Measurements from ENCODE around the gene SMYD2.

Gene SMYD2

GRCh38 chr1:214281021-214281719, at the start of gene SMYD2:
Gene SMYD2 (plus strand): TSS chr1:214281159. CDS start chr1:214281255, 96 bp downstream.
- ATAC-seq = peak; percentile 71 to 81

GRCh38 chr1:214233856-214234634, 46.9 kb upstream of the SMYD2 start:
- ATAC-seq = no peak

GRCh38 chr1:214234635-214235025, 46.3 kb upstream of the SMYD2 start:
- no peak for ATAC-seq

- no peak for ATAC-seq
Observed at GRCh38 chr1:214236477-214236876, 44.5 kb upstream of the SMYD2 start.

GRCh38 chr1:214241060-214241459, 39.9 kb upstream of the SMYD2 start:
- no peak for ATAC-seq

- ATAC-seq = no peak
Observed at GRCh38 chr1:214244252-214244651, 36.7 kb upstream of the SMYD2 start.

- no peak for ATAC-seq
Observed at GRCh38 chr1:214244841-214245240, 36.1 kb upstream of the SMYD2 start.

GRCh38 chr1:214247501-214248041, 33.4 kb upstream of the SMYD2 start:
- ATAC-seq = no peak

- ATAC-seq = no peak
Observed at GRCh38 chr1:214248311-214249085, 32.5 kb upstream of the SMYD2 start.

- no peak for ATAC-seq
Observed at GRCh38 chr1:214249651-214250050, 31.3 kb upstream of the SMYD2 start.

- ATAC-seq = no peak
Observed at GRCh38 chr1:214251354-214251753, 29.6 kb upstream of the SMYD2 start.

- no peak for ATAC-seq
Observed at GRCh38 chr1:214255509-214255908, 25.4 kb upstream of the SMYD2 start.

GRCh38 chr1:214259353-214259977, 21.5 kb upstream of the SMYD2 start:
- ATAC-seq = peak; percentile 48 to 60

- ATAC-seq = no peak
Observed at GRCh38 chr1:214260561-214261205, 20.3 kb upstream of the SMYD2 start.

GRCh38 chr1:214261206-214262123, 19.5 kb upstream of the SMYD2 start:
- ATAC-seq = peak; percentile 82 to 85

GRCh38 chr1:214264196-214264595, 16.8 kb upstream of the SMYD2 start:
- ATAC-seq = no peak

- ATAC-seq = no peak
Observed at GRCh38 chr1:214264976-214265375, 16.0 kb upstream of the SMYD2 start.

- no peak for ATAC-seq
Observed at GRCh38 chr1:214270097-214270650, 10.8 kb upstream of the SMYD2 start.

- no peak for ATAC-seq
Observed at GRCh38 chr1:214271174-214271858, 9.6 kb upstream of the SMYD2 start.

Measured in activated CD4-positive, CD25-positive, alpha-beta regulatory T cell treated with anti-CD3 and anti-CD28 coated beads, Interleukin-2, amount 50 U/mL, for 24 hours (primary cell).